22Rv1 (cell line): Measurements from ENCODE around the gene GGNBP2.
A peak's percentile ranks its signal among the peaks of the same experiment; 100 is the strongest.

Experiments used
- H3K27ac ChIP-seq: fragments of 450-650 bp; 2 replicates; pipeline ENCODE4 v1.5.1; 2017
- CTCF ChIP-seq: fragments of 450-650 bp; IDR thresholded peaks from 2 replicates; pipeline ENCODE4 v1.5.1; 2017; ENCODE audit warnings: mild to moderate bottlenecking
- ZFX ChIP-seq: fragments of 450-650 bp; IDR thresholded peaks from 2 replicates; pipeline ENCODE4 v1.6.1; 2017; ENCODE audit warnings: antibody characterized with exemption, borderline replicate concordance

The GGNBP2 gene

GRCh38 chr17:36533935-36534839 is 10.5 kb upstream of the GGNBP2 start:
- H3K27ac ChIP-seq = peak overlapping the region; percentile 98
- peak; percentile 81 for TF ChIP-seq CTCF
- TF ChIP-seq ZFX = no peak

- TF ChIP-seq CTCF = 0 out of 2 replicates have a peak, but pooled peaks have one; percentile 10
- no peak for TF ChIP-seq ZFX
- peak within 1 kb of the TSS; percentile 98 for H3K27ac ChIP-seq
These were observed 9.7 kb upstream of the GGNBP2 start, which contains the start of the genes MYO19 and PIGW for GRCh38 chr17:36534840-36535668. Gene MYO19, minus strand, starts transcription at chr17:36534868. Its CDS starts 2,330 bp downstream, at chr17:36532538. Gene PIGW, plus strand, starts transcription at chr17:36534987. Its CDS starts 2,115 bp downstream, at chr17:36537102.

- TF ChIP-seq CTCF (no peak), ZFX (no peak)
- peak overlapping the region; percentile 98 for H3K27ac ChIP-seq
These were observed 9.0 kb upstream of the GGNBP2 start for GRCh38 chr17:36535669-36536081.

GRCh38 chr17:36540696-36541095 is 4.0 kb upstream of the GGNBP2 start:
- TF ChIP-seq CTCF (no peak), ZFX (no peak)
- 0 out of 2 replicates have a peak overlapping the region, but pooled peaks have one; percentile 13 for H3K27ac ChIP-seq

GRCh38 chr17:36542755-36543154 is 2.0 kb upstream of the GGNBP2 start:
- TF ChIP-seq ZFX (no peak), CTCF (no peak)
- H3K27ac ChIP-seq = no peak overlapping the region

GRCh38 chr17:36544044-36544306 is 744 bp upstream of the GGNBP2 start:
- peak overlapping the region; percentile 97 for H3K27ac ChIP-seq
- TF ChIP-seq CTCF = no peak; the same call in 1 of the 2 replicates
- no peak for TF ChIP-seq ZFX
